EL (cell line): Measurements from ENCODE around the gene CUX1.
"Not testable (repeated sequence)": the region's sequence is repeated elsewhere in the genome, so short reads cannot be mapped to it uniquely, and the experiment has no call there.

Experiments used
- DNase-seq: peaks from one replicate; pipeline ENCODE4 v3.0.0-alpha.2; 2016

Gene CUX1

DNA sequence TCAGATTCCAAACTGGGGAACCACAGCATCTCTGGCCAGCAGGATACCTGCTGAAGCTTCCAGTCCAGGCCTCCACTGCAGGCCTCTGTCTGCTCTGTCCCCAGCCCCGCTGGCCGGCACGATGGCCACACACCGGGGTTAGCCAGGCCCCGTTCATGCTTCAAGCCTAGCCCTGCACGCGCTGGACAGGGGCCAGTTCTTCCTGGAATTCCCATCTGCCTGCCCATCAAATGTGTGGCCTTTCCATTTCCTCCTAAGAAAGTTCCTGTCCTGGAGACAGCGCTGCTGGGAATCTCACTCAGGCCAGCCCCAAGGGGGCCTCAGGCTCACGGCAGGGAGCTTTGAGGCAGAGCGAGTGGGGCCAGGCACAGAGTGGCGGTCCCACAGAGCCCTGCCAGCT, 487.2 kb downstream of the CUX1 start:
- no peak for DNase-seq

DNA sequence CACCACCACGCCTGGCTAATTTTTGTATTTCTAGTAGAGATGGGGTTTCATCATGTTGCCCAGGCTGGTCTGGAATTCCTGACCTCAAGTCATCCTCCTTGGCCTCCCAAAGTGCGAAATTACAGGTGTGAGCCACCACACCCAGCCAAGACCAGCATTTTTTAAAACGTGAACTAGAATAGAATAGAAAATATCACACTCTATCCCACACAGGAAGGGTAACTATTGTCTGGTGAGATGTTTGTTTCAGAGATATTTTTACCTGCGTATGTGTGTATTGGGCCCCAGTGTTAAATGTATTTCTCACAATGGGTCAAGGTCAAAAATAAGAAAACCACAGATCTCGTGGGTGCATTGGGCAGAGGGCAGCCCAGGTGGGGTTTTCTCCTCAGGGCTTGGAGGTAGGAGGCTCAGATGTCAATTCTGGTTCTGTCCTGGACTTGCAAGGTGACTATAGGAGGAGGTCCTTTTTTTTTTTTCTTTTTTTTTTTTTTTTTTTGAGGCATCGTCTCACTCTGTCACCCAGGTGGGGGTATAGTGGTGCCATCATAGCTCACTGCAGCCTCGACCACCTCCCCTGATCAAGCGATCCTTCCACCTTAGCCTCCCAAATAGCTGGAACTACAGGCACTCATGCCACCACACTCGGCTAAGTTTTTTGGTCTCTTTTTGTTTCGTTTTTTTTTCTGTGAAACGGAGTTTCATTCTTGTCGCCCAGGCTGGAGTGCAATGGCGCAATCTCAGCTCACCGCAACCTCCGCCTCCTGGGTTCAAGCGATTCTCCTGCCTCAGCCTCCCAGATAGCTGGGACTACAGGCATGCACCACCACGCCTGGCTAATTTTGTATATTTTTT, 488.2 kb downstream of the CUX1 start:
- DNase-seq: no peak

DNA sequence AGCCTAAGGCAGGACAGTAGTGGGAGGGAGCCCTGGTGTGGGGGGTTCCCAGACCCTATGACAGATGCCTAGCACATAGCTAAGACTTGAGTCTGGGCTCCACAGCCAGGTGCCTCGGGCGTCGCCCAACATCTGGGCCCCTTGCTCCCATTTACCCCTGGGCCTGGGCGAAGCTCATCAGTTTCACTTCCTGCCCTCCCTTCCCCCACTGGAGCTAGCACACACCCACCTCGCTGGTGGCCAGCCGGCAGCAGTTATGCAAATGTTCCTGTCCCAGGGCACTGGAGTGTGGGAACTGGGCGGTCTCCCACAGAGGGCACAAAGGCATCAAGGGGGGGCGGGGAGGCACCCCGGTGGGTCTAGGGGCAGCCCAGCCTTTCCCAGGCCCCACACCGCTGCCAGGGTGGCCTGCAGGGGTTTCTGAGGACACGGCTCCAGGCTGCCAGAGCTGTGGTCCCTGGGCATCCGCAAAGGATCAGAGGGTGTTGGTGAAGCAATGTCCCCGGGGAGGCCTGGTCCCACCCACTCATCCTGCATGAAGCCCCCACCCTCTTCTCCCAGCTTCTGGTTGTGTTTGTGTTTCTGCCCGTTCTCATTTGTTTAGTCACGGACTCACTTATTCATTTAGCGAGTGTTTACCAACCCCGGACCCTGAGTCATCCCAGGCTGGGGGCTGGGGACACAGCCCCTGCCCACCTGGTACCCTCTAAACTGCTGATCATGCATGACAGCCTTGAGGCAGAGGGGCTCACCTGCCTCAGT, 489.7 kb downstream of the CUX1 start:
- DNase-seq: peak; percentile 57

DNA sequence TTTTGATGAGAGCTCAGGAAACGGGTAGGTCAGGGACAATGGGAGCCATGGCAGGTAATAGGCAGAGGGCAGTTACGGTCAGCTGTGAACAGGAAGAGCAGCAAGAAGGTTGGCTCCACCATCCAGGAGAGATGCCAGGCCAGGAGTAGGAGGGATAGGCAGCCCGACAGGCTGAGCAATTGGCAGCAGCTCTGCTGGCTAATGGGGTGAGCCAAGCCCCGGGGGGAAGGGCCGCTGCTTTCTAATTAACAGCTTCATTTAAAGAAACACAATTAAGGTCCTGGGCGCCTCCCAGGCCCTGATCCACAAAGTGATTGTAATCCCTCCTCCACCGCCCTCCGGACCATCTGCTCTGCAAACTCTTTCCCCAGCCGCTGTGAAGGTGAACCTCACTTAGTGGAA, 493.0 kb downstream of the CUX1 start:
- DNase-seq: no peak

DNA sequence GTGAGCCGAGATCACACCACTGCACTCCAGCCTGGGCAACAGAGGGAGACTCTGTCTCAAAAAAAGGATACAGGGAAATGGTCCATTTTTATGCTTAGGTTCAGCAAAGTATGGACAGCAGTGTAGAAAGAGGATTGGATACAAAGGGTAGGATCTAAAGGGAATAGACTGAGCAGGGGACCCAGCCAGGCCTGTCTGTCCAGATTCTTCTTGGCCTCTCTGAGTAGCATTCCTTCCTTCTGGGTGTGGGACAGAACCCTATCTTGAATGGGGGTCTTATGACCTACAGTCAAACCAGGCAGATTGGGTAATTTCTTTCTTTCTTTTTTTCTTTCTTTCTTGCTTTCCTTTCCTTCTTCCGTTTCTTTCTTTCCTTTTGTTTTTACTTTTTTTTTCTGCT, 494.9 kb downstream of the CUX1 start:
- no peak for DNase-seq

DNA sequence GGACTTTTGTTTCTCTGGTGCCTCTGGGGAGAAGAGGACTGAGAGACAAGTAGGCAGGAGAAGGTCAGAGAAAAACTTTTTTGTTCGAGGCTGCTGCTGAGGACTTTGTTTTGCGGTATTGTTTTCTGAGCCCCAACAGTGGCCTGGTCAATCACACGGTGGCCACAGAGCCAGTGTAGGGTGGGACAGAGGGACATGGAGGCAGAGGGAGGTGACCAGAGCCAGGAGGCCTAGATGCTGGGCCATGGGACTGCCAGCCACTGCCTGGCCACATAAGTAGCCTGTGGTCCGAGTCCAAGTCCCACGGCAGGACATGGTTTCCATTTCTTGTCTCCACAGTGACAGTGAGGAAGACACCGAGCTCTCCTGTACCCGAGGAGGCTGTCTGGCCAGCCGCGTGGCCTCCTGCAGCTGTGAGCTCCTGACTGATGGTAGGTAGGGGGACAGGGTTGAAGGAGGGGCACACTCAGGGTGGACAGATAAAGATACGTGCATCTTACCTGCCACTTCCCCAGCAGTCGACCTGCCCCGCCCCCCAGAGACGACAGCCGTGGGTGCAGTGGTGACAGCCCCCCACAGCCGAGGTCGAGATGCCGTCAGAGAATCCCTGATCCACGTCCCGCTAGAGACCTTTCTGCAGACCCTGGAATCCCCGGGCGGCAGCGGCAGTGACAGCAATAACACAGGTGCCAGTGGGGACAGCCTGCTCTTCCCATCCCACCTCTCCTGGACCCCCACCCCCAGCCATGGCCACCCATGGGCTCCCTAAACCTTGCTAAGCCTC, 496.8 kb downstream of the CUX1 start:
- DNase-seq: no peak

DNA sequence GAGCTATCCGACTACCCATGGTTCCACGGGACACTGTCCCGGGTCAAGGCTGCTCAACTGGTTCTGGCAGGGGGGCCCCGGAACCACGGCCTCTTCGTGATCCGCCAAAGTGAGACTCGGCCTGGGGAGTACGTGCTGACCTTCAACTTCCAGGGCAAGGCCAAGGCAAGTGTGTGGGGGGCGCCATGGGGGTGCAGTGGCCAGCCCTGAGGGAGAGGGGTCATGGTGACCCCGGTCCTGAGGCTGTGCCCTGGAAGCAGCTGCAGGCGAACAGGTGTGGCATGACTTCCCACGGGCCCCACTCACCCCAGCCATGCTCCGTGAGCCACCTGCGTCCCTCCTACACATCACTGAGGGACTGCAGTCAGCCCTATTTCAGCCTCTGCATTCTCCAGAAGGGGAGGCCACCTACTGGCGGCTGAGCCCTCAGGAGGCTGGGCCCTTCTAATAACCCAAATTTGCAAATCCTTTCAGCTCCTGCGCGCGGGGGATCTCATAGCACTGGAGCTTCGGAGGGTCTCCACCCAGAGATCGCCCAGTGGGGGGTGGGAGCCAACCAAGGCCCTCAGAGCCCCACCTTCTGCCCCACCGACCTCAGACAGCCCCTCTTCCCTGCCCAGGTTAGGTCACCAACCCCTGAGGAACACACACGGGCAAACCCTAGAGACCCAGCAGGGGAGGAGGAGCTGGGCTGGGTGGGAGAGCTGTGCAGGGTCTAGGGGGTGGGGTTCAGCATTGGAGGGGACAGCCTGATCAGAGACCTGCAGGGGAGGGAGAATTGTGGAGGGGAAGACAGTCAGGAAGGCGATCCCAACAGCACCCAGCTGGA, 500.0 kb downstream of the CUX1 start:
- no peak for DNase-seq

DNA sequence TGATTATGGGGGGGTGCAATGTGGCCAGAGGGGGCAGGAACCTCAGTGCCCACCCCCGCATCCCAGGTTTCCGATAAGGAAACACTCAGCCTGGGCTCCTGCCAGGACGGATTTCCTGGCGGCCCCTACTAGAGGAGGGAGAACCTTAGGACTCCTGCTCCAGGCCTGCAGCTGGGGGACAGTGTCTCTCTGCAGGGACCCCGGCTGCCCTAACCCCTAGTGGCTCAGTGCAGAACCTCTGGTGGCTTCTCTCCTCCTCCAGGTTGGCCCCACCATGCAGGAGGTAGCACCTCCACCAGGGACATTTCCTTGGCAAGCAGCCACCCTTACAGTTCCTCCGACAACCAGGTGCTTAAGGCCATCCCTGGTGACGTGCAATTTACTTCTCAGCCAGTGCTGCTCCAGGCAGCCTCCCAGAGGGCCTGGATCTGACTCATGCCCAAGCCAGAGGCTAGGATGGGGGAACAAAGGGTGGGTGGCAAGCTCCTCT, 501.1 kb downstream of the CUX1 start:
- no peak for DNase-seq

DNA sequence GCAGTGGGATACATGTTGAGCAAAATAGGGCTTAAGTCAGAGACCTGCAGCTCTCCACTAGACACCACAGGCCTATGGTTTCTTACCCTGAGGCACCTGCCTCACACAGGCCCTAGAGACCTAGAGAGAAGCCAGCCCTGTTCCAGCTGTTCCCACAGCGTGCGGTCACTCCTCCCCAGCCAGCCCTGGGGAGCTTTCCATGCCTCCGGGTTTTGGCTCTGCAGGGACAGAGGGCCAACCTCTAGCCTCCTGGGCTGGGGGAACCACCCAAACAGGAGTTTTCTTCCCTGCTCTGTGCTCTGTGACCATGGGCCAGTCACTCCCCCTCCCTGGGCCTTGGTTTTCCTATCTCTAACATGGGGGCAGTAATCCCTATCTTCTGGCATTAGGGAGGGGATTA, 502.2 kb downstream of the CUX1 start:
- DNase-seq: no peak

DNA sequence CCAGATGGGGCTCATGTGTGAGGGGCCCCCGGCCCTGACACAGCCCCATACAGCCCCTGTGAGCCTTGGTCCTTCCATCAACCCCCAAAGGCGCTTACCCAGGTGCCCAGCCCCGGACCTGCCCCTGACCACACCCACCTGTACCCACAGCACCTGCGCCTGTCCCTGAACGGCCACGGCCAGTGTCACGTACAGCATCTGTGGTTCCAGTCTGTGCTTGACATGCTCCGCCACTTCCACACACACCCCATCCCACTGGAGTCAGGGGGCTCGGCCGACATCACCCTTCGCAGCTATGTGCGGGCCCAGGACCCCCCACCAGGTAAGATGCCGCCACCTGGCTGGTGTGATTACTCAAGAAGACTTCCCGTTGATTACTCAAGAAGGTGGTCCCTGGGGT, 502.8 kb downstream of the CUX1 start:
- DNase-seq: no peak

DNA sequence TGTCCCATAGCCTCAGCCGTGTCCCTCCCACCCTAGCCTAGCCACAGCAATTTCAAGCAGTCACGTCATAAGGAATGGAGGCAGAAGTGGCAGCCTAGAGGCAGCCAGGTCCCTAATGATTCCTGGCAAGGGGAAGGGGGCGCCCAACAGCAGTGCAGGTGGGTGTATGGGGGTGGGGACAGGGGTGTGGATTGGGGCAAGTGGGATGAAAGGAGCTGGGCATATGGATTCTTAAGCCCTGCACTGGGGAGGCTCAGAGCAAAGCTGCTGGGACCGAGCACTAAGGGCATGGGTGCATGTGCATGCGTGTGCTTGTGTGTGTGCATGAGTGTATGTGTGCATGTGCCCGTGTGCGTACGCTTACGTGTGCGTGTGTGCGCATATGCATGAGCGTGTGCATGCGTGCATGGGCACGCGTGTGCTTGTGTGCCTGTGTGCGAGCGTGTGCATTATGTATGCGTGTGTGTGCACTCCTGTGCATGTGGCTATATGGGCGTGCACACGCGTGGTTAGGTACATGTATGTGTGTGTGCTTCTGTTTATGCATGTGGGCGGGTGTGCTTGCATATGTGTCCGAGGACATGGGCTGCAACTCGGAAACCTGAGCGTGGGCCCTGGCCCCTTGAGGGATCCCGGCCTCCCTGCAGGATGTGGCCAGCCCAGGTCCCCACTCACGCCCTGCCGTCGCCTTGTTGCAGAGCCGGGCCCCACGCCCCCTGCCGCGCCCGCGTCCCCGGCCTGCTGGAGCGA, 503.4 kb downstream of the CUX1 start:
- no peak for DNase-seq

DNA sequence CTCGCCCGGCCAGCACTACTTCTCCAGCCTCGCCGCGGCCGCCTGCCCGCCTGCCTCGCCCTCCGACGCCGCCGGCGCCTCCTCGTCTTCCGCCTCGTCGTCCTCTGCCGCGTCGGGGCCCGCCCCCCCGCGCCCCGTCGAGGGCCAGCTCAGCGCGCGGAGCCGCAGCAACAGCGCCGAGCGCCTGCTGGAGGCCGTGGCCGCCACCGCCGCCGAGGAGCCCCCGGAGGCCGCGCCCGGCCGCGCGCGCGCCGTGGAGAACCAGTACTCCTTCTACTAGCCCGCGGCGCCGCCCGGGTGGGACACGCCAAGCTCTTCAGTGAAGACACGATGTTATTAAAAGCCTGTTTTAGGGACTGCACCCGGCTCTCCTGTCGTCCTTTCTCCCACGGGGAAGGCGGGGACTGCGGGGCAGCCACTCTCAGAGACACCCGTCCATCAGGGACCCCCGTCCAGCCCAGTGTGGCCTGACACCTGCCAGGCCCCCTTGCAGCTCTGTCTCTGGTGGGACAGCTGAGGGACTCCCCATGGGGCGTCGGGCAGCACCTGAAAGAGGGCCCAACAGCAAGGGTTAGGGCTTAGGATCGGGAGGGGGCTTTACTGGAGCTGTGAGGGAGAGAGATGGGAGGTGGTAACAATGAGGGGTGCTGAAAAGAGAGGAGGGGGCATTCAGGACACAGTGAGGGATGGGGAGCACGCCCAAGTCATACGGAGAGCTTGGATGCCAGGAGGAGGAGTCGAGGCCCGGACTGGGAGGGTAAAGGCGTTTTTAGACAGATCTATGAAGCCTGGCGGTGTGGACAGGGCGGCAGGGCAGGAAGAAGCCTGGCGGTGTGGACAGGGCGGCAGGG, 504.1 kb downstream of the CUX1 start:
- no peak for DNase-seq

DNA sequence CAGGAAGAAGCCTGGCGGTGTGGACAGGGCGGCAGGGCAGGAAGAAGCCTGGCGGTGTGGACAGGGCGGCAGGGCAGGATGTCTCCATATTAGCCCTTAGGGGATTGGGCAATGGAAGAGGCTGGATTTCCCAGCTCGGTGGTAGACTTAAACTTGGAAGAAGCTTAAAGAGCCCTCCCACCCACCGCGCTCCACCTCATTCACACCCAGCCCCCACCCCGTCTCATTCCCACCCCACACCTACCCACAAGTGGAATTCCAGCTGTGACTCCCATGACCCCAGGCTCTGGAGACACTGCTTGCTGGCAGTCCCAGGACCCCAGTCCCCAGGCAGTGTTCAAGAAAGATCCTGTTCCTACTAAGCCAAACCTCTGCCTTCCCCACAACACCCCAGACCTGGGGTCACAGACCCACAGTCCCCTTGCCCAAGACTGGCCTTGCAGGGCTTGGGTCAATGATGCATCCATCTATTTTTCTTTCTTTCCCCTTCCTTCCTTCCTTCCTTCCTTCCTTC, 504.8 kb downstream of the CUX1 start:
- DNase-seq: no peak

DNA sequence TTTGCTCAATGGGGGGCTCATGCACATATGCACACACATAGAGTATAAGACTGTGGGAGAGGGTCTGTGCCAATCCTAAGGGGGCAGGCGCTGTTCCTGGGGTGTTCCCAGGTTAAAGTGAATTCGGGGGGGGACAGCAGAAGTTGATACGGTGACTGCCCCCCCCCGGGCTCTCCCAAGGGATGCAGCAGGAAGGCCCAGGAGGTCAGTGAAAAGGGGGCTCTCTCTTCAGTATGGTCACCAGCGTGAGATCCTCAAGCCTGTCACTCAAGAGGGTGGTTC, 506.4 kb downstream of the CUX1 start:
- no peak for DNase-seq

DNA sequence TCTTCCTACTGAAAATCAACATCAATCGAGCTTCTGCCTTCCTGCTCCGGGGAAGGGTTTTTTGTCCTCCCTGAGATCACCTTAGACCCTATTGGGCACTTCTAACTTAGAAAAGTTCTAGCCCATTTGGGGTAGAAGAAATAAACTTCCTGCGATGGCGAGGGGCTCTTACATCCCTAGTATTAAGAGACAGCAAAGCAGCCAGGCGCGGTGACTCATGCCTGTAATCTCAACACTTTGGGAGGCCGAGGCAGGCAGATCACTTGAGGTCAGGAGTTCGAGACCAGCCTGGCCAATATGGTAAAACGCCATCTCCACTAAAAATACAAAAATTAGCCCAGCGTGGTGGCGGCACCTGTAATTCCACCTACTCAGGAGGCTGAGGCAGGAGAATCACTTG, 507.7 kb downstream of the CUX1 start:
- DNase-seq: not testable (repeated sequence)

DNA sequence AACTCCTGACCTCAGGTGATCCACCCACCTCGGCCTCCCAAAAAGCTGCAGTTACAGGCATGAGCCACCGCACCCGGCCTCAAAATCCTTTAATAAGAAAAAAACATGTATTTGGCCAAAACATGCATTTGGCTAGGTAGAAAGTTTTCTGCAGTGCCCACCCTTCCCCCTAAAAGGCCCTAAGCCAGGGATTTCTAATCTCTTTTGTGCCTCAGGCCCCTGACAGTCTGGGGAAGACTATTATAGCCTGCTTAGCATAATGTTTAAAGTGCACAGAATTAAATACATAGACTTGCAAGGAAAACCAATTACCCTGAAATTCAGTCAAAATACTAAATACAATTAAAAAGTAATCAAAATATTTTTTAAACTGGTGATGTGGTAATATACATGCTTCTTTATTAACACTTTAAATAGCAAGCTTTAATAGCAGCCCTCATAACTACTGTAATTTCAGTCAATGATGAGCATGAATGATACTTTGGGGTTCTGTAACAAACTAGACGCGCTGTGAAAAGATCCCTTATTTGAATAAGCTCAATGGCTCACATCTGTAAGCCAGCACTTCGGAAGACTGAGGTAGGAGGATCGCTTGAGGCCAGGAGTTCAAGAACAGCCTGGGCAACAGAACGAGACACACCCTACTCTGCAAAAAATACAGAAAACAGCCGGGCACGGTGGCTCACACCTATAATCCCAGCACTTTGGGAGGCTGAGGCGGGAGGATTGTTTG, 508.9 kb downstream of the CUX1 start:
- no peak for DNase-seq

DNA sequence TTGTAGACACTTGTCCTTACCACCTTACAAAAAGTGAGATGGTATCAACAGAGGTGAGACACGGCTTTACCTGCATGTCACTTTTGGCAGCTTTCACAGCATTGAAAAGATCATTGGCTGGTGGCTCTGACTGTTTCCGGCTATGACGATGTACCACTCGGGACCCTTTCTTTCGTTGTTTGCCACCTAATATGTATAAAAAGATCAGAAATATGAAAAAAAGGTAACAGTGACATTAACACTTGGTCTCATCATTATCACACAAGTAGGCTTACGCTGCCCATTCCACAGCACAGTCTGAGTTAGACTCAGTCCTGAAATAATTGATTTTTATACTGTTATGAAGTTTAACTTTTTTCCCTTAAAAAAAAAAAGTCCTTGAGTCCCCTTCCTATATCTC, 509.8 kb downstream of the CUX1 start:
- not testable (repeated sequence) for DNase-seq

DNA sequence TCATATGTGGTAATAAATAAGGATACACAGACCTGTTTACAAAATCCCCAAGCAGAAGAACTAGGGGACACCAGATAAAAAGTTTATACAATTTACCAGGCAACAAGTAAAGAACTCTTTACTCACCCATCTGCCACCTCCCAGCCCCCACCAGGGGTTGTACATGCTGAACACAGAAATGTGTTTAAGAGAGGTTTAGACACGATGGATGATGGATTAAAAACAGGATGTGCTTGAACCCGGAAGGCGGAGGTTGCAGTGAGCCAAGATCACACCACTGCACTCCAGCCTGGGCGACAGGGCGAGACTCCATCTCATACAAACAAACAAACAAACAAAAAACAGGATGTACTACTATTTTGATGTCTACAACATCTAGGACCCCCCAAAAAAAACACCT, 511.4 kb downstream of the CUX1 start:
- DNase-seq: not testable (repeated sequence)

DNA sequence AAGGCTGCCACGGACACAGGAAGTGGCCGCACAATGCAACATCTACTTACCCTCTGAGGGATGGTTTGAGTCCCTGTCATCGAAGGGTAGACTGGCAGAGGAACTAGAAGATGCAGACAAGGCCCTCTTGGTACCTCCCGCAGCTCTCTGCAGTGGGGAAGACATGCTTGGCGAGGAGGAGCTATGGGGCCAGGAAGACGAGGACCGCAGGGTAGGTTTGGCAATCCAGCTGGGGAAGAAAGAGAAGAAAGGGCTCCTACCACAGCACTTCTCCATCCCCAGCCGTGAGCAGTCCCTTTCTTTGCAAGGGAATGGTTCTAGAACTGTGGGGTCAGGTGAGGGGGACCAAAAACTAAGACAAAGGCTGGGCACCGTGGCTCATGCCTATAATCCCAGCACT, 511.9 kb downstream of the CUX1 start:
- not testable (repeated sequence) for DNase-seq
